Retinal pigment epithelial cell (primary cell): ENCODE data around the gene PGAP3.

Source experiments
- DNase-seq: peaks from one replicate; pipeline ENCODE4 v3.0.0-alpha.2; 2010; ENCODE audit warnings: low read depth
- H3K4me3 ChIP-seq: 2 replicates; pipeline ENCODE4 v1.5.1; 2011; ENCODE audit warnings: mild to moderate bottlenecking, low read length, control low read depth, moderate library complexity
- CTCF ChIP-seq: conservative IDR thresholded peaks from 2 replicates; pipeline ENCODE4 v1.5.1; 2011; ENCODE audit warnings: low read depth, low read length, control low read depth, inconsistent platforms

The PGAP3 gene

DNA sequence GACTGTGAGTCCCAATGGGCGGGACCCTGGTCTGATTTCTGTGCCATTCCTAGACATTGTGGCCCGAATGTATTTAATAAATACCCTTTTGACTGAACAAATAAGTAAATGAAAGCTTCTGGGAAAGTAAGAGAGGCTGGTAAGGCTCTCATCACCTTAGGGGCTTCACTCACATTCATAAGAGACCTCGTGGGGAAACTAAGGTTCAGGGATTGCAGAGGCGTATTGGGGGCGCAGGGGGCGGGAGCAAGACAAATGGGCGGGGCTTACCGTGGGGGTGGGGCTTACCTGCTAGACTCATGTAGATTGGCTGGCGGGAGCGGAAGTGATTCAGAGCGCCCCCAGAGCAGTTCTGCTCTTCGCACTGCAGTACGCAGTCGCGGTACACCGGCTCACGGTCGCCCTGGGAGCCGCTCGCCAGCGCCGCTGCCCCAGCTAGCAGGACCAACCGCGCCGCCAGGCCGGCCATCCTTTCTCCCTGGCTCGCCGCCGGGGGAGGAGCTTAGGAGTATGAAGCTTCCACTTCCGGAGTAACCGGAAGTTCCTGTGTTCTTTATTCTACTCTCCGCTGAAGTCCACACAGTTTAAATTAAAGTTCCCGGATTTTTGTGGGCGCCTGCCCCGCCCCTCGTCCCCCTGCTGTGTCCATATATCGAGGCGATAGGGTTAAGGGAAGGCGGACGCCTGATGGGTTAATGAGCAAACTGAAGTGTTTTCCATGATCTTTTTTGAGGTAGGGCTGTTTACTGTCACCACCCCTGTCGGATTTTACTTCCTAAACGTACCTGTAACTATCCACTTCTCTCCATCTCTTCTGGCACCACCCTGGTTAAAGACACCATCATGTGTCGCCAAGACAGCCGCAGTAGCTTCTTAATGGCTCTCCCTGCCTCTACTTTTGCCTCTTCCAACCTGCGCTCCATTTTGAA is at the start of gene PGAP3:
PGAP3 (minus strand) TSS at position 512 of the 929 bp plus-strand sequence; CDS start at position 469, 43 bp downstream.
- no peak for TF ChIP-seq CTCF
- H3K4me3 ChIP-seq = peak within 1 kb of the TSS; percentile 73
- peak; percentile 52 for DNase-seq

GRCh38 chr17:39737206-39737759 is 49.4 kb upstream of the PGAP3 start:
- peak overlapping the region; percentile 73 for H3K4me3 ChIP-seq
- TF ChIP-seq CTCF = no peak
- DNase-seq = no peak

DNA sequence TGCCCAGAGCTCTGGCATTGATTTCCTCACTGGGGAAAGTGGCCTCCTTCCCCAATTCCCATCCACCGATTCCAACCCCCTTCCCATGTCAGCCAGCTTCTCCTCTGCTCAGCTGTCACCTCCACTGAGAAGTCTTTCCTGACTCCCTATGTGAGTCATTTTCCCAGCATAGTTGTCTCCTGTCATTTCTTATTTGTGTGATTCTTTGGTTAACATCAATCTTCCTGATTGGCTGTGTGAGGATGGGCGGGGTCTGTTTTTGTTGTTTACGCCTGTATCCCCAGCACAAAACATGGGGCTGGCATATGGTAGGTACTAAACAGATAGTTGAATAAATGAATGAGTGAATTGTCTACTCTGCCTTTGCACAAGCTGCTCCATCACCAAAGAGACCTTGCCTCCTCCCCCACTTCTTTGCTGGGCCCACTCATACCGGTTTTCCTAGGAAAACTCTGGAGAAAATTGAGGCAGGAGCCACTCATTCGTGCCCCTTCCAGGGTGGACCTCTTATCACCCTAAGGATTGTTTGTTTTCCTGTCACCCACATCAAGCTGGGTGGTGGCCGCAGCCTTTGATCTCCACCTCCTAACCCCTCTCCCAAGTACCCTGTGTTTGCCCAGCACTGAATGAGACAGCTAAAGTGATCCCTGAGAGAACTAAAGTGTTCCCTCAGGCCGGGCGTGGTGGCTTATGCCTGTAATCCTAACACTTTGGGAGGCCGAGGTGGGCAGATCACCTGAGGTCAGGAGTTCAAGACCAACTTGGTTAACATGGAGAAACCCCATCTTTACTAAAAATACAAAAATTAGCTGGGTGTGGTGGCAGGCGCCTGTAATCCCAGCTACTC is 48.7 kb upstream of the PGAP3 start:
- no peak for TF ChIP-seq CTCF
- H3K4me3 ChIP-seq = no peak overlapping the region
- DNase-seq = no peak

GRCh38 chr17:39735882-39736281 is 48.0 kb upstream of the PGAP3 start:
- TF ChIP-seq CTCF = no peak
- no peak overlapping the region for H3K4me3 ChIP-seq
- no peak for DNase-seq

DNA sequence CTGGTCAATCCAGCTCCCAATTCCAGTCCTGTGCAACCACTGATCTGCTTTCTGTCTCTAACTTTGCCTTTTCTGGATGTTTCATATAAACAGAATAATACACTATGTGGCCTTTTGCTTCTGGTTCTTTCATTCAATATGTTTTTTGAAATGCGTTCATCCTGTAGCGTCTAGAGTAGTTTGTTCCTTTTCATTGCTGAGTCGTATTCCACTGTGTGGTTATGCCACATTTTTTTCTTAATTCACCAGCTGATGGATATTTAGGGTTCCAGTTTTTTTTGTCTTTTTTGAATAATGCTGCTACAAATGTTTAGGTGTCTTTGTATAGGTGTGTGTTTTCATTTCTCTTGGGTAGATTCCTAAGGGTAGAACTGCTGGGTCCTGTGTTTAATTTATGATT is 44.7 kb upstream of the PGAP3 start:
- no peak for DNase-seq
- no peak for TF ChIP-seq CTCF
- H3K4me3 ChIP-seq = no peak overlapping the region

- peak; percentile 70 for TF ChIP-seq CTCF
- peak; percentile 21 for DNase-seq
Observed at GRCh38 chr17:39730095-39730921, 42.5 kb upstream of the PGAP3 start, which contains the start of gene MIEN1. Gene MIEN1 (minus strand): TSS chr17:39730532. CDS start chr17:39730495, 37 bp downstream.

More at GRCh38 chr17:39730095-39730921, 42.5 kb upstream of the PGAP3 start, which contains the start of gene MIEN1:
- H3K4me3 ChIP-seq = peak within 1 kb of the TSS; percentile 62
